Ovary (tissue), 3 donors: ENCODE measurements around the gene CNPPD1.

Source experiments
- CTCF ChIP-seq, 3 donors: fragments of 450-650 bp in 2 of 3; fragments of 200-600 bp in 1 of 3; IDR thresholded peaks; one replicate each; pipeline versions ENCODE4 v1.5.1 to v1.8.0; 2016 to 2022; ENCODE audit warnings: antibody characterized with exemption in 3 of 3, mild to moderate bottlenecking in 1 of 3
- POLR2A ChIP-seq: fragments of 450-650 bp; IDR thresholded peaks from one replicate; pipeline ENCODE4 v1.6.1; 2017; ENCODE audit warnings: antibody characterized with exemption, mild to moderate bottlenecking, moderate library complexity
- donor health status: DM: no; HTN: no; CAD: no.

- TF ChIP-seq POLR2A (no peak), CTCF (IDR thresholded peaks at IDR 0.05) (no peak)
Observed at GRCh38 chr2:219142329-219142728, 34.4 kb downstream of the CNPPD1 start.
